Gastroesophageal sphincter (tissue), 4 donors: Measurements from ENCODE around the gene DUSP11. TPM values are rescaled to one million over a fixed set of nuclear protein-coding genes. Genes with fewer than 3 reads are reported as not detected.

Experiments
- total RNA-seq, 4 donors: library from RNA; depleted of rRNA; stranded (reverse); fragments of >200 nt; gene quantifications; one replicate each; pipeline ENCODE4 v1.1.0, GENCODE V29; 2016

Gene DUSP11
- total RNA-seq, 4 donors from 2014 or later: 19.6 to 25.8 (median 25.1) TPM

Other genes with a start within 250 kb of the DUSP11 start
- not detected for gene NAT8, start 137.7 kb downstream of the DUSP11 start, total RNA-seq
- 10 to 100 TPM; 15.6 to 33.8 (median 26.3) TPM for gene TPRKB, start 42.8 kb downstream of the DUSP11 start, total RNA-seq
- not detected for gene C2orf78, start 4.1 kb upstream of the DUSP11 start, total RNA-seq
- 10 to 100 TPM; 37.7 to 82.0 (median 44.1) TPM for gene STAMBP, start 48.9 kb upstream of the DUSP11 start, total RNA-seq
- 1,000 to 10,000 TPM; 2,261 to 5,929 (median 3,123) TPM for gene ACTG2, start 112.9 kb upstream of the DUSP11 start, total RNA-seq
- gene DGUOK, start 146.8 kb upstream of the DUSP11 start, total RNA-seq: 10 to 100 TPM; 32.6 to 61.3 (median 38.6) TPM
- 1 to 10 TPM; 3.3 to 8.9 (median 5.8) TPM for gene TET3, start 204.8 kb upstream of the DUSP11 start, total RNA-seq